ENCODE measurements around the gene DENND1A. TPM values are rescaled to one million over a fixed set of nuclear protein-coding genes. Genes with fewer than 3 reads are reported as not detected.

Gene DENND1A
- total and polyA plus RNA-seq, 2 experiments from 2014 or later, result 13.1 to 28.7 TPM

GRCh38 chr9:123346826-123347225 lies 583.1 kb downstream of the DENND1A start:
- Histone ChIP-seq H3K27ac (ENCODE audit: low read depth) (no peak overlapping the region), H3K9me2 (ENCODE audit: insufficient read depth) (no peaks in the 10 kb centered on the region), H3K36me3 (ENCODE audit: insufficient read depth) (no peaks in the 10 kb centered on the region), H2AFZ (no peak overlapping the region), H3K4me2 (no peak overlapping the region), H3K79me2 (replicated peaks; ENCODE audit: insufficient read depth) (no peaks in the 10 kb centered on the region), H3K4me3 (no peak overlapping the region), H3K27me3 (ENCODE audit: insufficient read depth) (no peaks in the 10 kb centered on the region), H4K20me1 (replicated peaks; ENCODE audit: insufficient read depth) (no peaks in the 10 kb centered on the region), H3F3A (replicated peaks; ENCODE audit: low read depth) (peaks cover 8% of the 10 kb centered on the region; the same call in 1 of the 2 replicates), H3K4me1 (ENCODE audit: insufficient read depth) (no peaks in the 10 kb centered on the region)
- Mint-ChIP-seq H3K4me1 (peaks cover 8% of the 10 kb centered on the region), H3K36me3 (ENCODE audit: low read depth) (no peaks in the 10 kb centered on the region), H3K9me3 (no peaks in the 10 kb centered on the region), H3K27ac (no peak overlapping the region), H3K27me3 (ENCODE audit: insufficient read depth, low read depth, poor library complexity) (peaks cover 7% of the 10 kb centered on the region), H3K4me3 (no peak overlapping the region)
- TF ChIP-seq, protein P1, sequence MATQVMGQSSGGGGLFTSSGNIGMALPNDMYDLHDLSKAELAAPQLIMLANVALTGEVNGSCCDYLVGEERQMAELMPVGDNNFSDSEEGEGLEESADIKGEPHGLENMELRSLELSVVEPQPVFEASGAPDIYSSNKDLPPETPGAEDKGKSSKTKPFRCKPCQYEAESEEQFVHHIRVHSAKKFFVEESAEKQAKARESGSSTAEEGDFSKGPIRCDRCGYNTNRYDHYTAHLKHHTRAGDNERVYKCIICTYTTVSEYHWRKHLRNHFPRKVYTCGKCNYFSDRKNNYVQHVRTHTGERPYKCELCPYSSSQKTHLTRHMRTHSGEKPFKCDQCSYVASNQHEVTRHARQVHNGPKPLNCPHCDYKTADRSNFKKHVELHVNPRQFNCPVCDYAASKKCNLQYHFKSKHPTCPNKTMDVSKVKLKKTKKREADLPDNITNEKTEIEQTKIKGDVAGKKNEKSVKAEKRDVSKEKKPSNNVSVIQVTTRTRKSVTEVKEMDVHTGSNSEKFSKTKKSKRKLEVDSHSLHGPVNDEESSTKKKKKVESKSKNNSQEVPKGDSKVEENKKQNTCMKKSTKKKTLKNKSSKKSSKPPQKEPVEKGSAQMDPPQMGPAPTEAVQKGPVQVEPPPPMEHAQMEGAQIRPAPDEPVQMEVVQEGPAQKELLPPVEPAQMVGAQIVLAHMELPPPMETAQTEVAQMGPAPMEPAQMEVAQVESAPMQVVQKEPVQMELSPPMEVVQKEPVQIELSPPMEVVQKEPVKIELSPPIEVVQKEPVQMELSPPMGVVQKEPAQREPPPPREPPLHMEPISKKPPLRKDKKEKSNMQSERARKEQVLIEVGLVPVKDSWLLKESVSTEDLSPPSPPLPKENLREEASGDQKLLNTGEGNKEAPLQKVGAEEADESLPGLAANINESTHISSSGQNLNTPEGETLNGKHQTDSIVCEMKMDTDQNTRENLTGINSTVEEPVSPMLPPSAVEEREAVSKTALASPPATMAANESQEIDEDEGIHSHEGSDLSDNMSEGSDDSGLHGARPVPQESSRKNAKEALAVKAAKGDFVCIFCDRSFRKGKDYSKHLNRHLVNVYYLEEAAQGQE (IDR thresholded peaks at IDR 0.05; ENCODE audit: unreplicated experiment), result no peak
- TF ChIP-seq STAT1 (IDR thresholded peaks at IDR 0.05; ENCODE audit: unreplicated experiment) (no peak), EZH2 (IDR thresholded peaks at IDR 0.05; ENCODE audit: low read depth, unreplicated experiment) (no peak), NANOG (IDR thresholded peaks at IDR 0.05; ENCODE audit: borderline replicate concordance) (no peak), EZH2phosphoT487 (IDR thresholded peaks at IDR 0.05; ENCODE audit: unreplicated experiment) (no peak), JUNB (IDR thresholded peaks at IDR 0.05; ENCODE audit: unreplicated experiment) (no peak), ZNF462 (CRISPR knock-in tag; IDR thresholded peaks at IDR 0.05) (no peak), CTCF (conservative IDR thresholded peaks at IDR 0.05; ENCODE audit: low read depth in 2 of 2) (no peak), CREB1 (CRISPR knock-in tag; IDR thresholded peaks at IDR 0.05; ENCODE audit: low read depth) (no peak), ETS1 (IDR thresholded peaks at IDR 0.05) (no peak), ZNF331 (CRISPR knock-in tag; IDR thresholded peaks at IDR 0.05; ENCODE audit: low read depth) (no peak), ZNF114 (CRISPR knock-in tag; IDR thresholded peaks at IDR 0.05) (no peak), POLR2AphosphoS5 (IDR thresholded peaks at IDR 0.05; ENCODE audit: low read depth) (no peak)
- ATAC-seq, result no peak
- no peak for DNase-seq (ENCODE audit: low spot score)
